GM18861 (cell line): ENCODE measurements around the gene ZNF70.

Experiments
- ATAC-seq: cut with Tn5 transposase; IDR thresholded peaks from one replicate; pipeline ENCODE4 v1.9.1; 2021; ENCODE audit not compliant: unreplicated experiment

ZNF70 gene

GRCh38 chr22:23695571-23696325, 55.2 kb downstream of the ZNF70 start:
- no peak for ATAC-seq

DNA sequence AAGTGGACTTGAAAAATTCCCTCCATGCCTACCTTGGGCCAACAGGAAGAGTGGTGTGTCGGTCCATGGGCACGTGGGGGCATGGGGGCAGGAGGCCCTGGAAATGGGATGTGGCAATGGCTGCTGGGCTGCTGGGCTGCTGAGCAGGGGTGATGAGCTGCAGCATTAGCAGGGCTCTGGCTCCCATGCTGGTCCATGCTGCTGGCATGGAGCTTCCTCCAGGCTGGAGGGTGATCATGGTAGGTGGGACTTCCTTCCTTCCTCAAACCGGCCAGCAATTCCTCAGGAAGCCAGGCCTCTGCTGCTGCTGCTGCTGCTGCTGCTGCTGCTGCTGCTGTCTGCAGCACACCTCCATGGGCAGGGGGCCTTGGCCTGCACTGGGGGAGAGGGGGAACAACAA, 55.8 kb downstream of the ZNF70 start:
- no peak for ATAC-seq

DNA sequence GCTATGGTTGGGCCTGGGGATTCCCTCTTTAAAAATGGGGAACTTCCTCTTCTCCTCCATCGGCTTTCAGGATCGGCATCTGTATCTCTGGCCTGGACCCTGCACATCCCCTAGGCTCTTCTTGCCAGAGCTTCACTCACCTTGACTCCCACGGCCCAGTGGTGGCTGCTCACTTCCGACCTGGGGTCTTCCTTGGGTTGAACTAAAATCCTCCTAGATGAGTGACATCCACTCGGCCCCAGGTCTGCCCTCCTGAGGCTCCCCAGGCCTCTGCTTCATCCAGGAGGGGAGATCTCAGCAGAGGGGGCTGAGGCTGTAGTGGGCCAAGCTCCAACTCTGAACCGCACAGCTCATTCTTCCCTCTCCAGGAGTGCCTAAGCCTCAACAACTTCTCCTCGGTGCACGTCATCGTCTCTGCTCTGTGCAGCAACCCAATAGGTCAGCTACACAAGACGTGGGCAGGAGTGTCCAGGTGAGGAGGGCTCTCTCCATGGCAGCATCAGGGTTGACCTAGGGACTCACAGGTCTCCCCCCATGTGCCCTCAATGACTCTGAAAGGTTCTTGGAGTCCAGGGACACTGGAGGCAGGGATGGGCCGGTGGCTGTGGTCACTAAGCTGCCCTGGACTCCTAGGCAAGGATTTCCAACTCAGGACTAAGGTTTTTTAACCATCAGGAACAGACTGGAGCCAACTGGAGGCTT, 56.8 kb downstream of the ZNF70 start:
- ATAC-seq, result no peak

- no peak for ATAC-seq
Measured at GRCh38 chr22:23692598-23693291, 58.2 kb downstream of the ZNF70 start.

DNA sequence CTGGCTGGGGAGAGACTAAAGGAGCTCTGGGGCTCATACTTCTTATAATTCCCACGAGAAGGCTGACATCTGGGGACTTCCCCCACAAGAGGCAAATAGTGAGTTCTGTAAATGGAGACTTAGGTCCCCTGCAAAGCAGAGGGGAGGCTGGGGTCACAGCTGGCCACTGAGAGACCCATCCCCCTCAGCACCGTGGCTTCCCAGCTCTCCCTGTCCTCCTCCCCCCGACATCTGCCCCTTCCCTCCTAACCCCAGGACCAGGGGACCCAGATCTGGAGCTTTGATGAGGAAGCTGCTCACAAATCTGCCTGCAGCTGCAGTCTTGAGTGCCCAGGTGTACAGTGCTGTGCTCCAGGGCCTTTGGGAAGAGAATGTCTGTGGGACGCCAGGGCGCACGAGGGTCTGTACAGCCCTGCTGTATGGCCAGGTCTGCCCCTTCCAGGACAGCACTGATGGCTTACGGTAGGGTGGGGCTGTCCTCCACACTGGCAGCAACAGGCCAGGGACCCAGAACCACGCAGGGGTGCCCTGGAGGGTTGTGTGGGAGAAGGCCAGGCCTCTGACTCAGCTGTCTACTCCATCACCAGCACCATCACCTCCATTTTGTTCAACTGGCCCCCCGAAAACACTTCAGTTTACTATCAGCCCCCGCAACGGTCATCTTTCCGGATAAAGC, 59.0 kb downstream of the ZNF70 start:
- ATAC-seq, result no peak

DNA sequence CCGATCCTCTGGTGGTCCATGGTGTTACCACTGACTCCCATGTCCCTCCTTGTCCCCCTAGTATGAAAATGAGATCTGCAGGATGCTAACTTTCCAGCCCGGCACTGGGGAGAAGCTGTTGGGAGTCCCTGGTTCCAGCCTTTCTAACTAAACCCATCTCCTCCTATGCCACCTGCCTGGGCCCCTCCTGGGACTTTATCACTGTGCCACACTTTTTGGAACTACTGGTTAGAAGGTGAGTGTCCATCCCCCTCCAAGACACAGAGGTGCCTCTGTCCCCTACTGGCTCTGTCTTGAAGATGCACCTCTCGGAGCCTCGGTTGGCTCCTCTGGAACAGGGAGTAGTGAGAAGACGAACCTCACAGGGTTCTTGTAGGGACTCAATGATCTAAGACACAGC, 60.2 kb downstream of the ZNF70 start, which contains the start of gene RGL4:
TSS of gene RGL4 (plus strand) at position 301 of the 400 bp plus-strand sequence. CDS start 1,018 bp downstream, outside the sequence.
- no peak for ATAC-seq

- ATAC-seq, result no peak
Measured at GRCh38 chr22:23689414-23689813, 61.5 kb downstream of the ZNF70 start.
